Muscle of leg (tissue), 11 donors: ENCODE data around the gene BTG1. TPM values are rescaled to one million over a fixed set of nuclear protein-coding genes. Genes with fewer than 3 reads are reported as not detected.
"Not testable (repeated sequence)": the region's sequence is repeated elsewhere in the genome, so short reads cannot be mapped to it uniquely, and the experiment has no call there.

ENCODE experiments used
- DNase-seq: peaks from one replicate; pipeline ENCODE4 v3.0.0; 2013
- H3K27ac ChIP-seq: one replicate; pipeline ENCODE4 v1.5.1; 2013; ENCODE audit warnings: mild to moderate bottlenecking, low read length, control low read depth
- H3K27me3 ChIP-seq: one replicate; pipeline ENCODE4 v1.6.1; 2013; ENCODE audit warnings: low read length; ENCODE audit not compliant: control insufficient read depth, insufficient read depth
- H3K36me3 ChIP-seq: one replicate; pipeline ENCODE4 v1.6.1; 2013; ENCODE audit warnings: low read length; ENCODE audit not compliant: control insufficient read depth, insufficient read depth
- H3K4me1 ChIP-seq: one replicate; pipeline ENCODE4 v1.6.1; 2013; ENCODE audit warnings: low read length; ENCODE audit not compliant: control insufficient read depth, insufficient read depth
- H3K4me3 ChIP-seq: one replicate; pipeline ENCODE4 v1.5.1; 2013; ENCODE audit warnings: low read length, control low read depth
- H3K9me3 ChIP-seq: replicated peaks from 2 replicates; pipeline ENCODE4 v1.6.1; 2013; ENCODE audit warnings: low read depth, low read length; ENCODE audit not compliant: control insufficient read depth
- WGBS: methylation state at CpG from one replicate; pipeline ENCODE4 v1.1.5; 2013; ENCODE audit warnings: missing lambda C conversion rate; ENCODE audit not compliant: insufficient coverage; 5-methylcytosine and 5-hydroxymethylcytosine counted together
- polyA plus RNA-seq, 8 donors: library from polyadenylated mRNA; unstranded; fragments of 120-200 nt; gene quantifications; one replicate each; pipeline versions ENCODE4 v1.2.1 to v1.2.3, GENCODE V29; 2013; ENCODE audit warnings: inconsistent platforms in 1 of 8, low replicate concordance in 1 of 8; ENCODE audit not compliant: insufficient read length in 8 of 8, insufficient read depth in 1 of 8
- total RNA-seq: library from RNA; stranded (reverse); fragments of 120-200 nt; gene quantifications from one replicate; pipeline ENCODE4 v1.2.4, GENCODE V29; 2013

Gene BTG1
- total and polyA plus RNA-seq, 9 donors, result 19.5 to 70.6 (median 60.8) TPM

- Histone ChIP-seq H3K27me3 (no peaks in the 10 kb centered on the region), H3K4me3 (no peak overlapping the region), H3K27ac (no peak overlapping the region), H3K36me3 (no peaks in the 10 kb centered on the region), H3K4me1 (peaks cover 6% of the 10 kb centered on the region), H3K9me3 (no peaks in the 10 kb centered on the region)
- WGBS, result 100% methylated on average over 1 of the region's 5 CpGs
- no peak for DNase-seq
Observed at GRCh38 chr12:92105676-92106075, 40.0 kb downstream of the BTG1 start.

DNA sequence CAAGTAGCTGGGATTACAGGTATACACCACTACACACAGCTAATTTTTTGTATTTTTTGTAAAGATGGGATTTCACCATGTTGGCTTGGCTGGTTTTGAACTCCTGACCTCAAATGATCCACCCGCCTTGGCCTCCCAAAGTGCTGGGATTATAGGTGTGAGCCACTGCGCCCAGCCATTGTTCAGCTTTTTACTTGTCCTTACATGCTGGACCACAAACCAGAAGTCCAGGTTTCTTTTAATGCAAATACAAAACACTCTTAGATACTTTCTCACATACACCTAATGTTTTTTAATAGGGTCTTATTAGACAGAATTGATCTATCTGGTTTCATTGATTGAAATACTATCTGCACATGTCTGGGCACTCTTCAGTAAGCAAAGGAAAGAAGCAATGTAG lies 40.5 kb downstream of the BTG1 start:
- WGBS, result 80% methylated on average over 1 of the region's 2 CpGs
- no peaks in the 10 kb centered on the region for H3K27me3 ChIP-seq
- H3K4me1 ChIP-seq, result peaks cover 6% of the 10 kb centered on the region
- no peak for DNase-seq
- no peaks in the 10 kb centered on the region for H3K9me3 ChIP-seq
- no peak overlapping the region for H3K4me3 ChIP-seq
- H3K27ac ChIP-seq, result no peak overlapping the region
- H3K36me3 ChIP-seq, result no peaks in the 10 kb centered on the region

- DNase-seq, result no peak
- WGBS, result 88% methylated on average over 2 of the region's 2 CpGs
- Histone ChIP-seq H3K4me3 (no peak overlapping the region), H3K27me3 (no peaks in the 10 kb centered on the region), H3K9me3 (no peaks in the 10 kb centered on the region), H3K4me1 (peaks cover 3% of the 10 kb centered on the region), H3K36me3 (no peaks in the 10 kb centered on the region), H3K27ac (no peak overlapping the region)
Observed at GRCh38 chr12:92102606-92103005, 43.0 kb downstream of the BTG1 start.

- no peak overlapping the region for H3K4me3 ChIP-seq
Observed at GRCh38 chr12:92098594-92099380, 46.9 kb downstream of the BTG1 start.

GRCh38 chr12:92096346-92097136 lies 49.1 kb downstream of the BTG1 start:
- Histone ChIP-seq H3K27me3 (no peaks in the 10 kb centered on the region), H3K4me1 (no peaks in the 10 kb centered on the region), H3K36me3 (no peaks in the 10 kb centered on the region), H3K9me3 (no peaks in the 10 kb centered on the region), H3K4me3 (no peak overlapping the region), H3K27ac (no peak overlapping the region)
- no peak for DNase-seq
- 60% methylated on average over 1 of the region's 2 CpGs for WGBS

More at GRCh38 chr12:92098594-92099380, 46.9 kb downstream of the BTG1 start:
- no peaks in the 10 kb centered on the region for H3K9me3 ChIP-seq
- no peak overlapping the region for H3K27ac ChIP-seq
- H3K36me3 ChIP-seq, result no peaks in the 10 kb centered on the region
- H3K27me3 ChIP-seq, result no peaks in the 10 kb centered on the region
- 100% methylated on average over 1 of the region's 1 CpG for WGBS
- no peaks in the 10 kb centered on the region for H3K4me1 ChIP-seq
- no peak for DNase-seq

- no peaks in the 10 kb centered on the region for H3K36me3 ChIP-seq
- H3K27ac ChIP-seq, result no peak overlapping the region
- no CpG with 5 or more reads among the region's 1 CpG for WGBS
- no peaks in the 10 kb centered on the region for H3K27me3 ChIP-seq
- no peaks in the 10 kb centered on the region for H3K4me1 ChIP-seq
- DNase-seq, result no peak
- H3K9me3 ChIP-seq, result no peaks in the 10 kb centered on the region
- no peak overlapping the region for H3K4me3 ChIP-seq
Observed at GRCh38 chr12:92094751-92095161, 50.9 kb downstream of the BTG1 start.

- not testable (repeated sequence) for H3K27ac ChIP-seq, H3K9me3 ChIP-seq, H3K36me3 ChIP-seq, H3K4me3 ChIP-seq, H3K27me3 ChIP-seq, H3K4me1 ChIP-seq, DNase-seq
- WGBS, result 73% methylated on average over 2 of the region's 3 CpGs
Observed at GRCh38 chr12:92094301-92094700, 51.3 kb downstream of the BTG1 start.
